GM11168 (cell line): ENCODE measurements around the gene PLCG1.
"Not testable (repeated sequence)": the region's sequence is repeated elsewhere in the genome, so short reads cannot be mapped to it uniquely, and the experiment has no call there.

Experiments used
- in situ Hi-C: fragments of 300-500 bp; cut with MboI; formaldehyde crosslinking; loops from one replicate; pipeline ENCODE4 v1.12.0; 2022; ENCODE audit warnings: low sequenced_read_pairs; ENCODE audit not compliant: unreplicated experiment

PLCG1 gene

DNA sequence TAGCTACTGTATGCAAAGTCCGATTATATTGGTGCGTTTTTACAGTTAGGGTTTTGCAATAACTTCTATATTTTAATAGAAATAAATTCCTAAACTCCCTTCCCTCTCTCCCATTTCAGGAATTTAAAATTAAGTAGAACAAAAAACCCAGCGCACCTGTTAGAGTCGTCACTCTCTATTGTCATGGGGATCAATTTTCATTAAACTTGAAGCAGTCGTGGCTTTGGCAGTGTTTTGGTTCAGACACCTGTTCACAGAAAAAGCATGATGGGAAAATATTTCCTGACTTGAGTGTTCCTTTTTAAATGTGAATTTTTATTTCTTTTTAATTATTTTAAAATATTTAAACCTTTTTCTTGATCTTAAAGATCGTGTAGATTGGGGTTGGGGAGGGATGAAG is 13.7 kb upstream of the PLCG1 start:
- in situ Hi-C loops = no loop called here

DNA sequence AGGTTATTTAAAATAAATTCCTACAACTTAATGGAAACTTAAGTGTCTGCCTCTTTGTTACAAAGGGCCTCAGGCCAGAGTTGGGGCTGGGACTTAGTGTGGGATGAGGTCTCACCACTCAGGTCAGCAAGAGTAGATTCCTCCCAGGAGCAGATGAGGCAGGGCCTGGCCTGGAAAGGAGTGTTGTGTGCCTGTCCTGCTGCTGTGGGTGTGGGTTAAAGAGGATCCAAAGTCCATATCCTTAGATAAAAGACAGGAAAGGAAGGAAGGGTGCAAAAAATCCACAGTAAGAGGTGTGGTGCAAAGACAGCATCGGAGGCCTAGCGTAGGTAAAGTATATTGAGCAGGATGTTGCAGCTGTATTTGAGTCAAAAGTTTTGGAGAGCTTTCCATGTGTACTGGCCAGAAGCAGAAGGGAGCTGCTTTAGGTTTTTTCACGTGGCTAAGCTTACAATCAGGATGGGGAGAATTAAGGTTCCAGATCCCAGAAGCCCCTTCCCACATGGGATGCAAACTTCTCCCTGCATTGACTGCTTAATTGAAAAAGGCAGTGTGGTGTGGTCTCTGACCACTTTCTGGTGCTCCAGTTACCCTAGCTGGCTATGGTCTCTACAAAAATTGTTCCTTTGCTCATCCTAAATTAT is 12.8 kb upstream of the PLCG1 start:
- in situ Hi-C loops = no loop called here

DNA sequence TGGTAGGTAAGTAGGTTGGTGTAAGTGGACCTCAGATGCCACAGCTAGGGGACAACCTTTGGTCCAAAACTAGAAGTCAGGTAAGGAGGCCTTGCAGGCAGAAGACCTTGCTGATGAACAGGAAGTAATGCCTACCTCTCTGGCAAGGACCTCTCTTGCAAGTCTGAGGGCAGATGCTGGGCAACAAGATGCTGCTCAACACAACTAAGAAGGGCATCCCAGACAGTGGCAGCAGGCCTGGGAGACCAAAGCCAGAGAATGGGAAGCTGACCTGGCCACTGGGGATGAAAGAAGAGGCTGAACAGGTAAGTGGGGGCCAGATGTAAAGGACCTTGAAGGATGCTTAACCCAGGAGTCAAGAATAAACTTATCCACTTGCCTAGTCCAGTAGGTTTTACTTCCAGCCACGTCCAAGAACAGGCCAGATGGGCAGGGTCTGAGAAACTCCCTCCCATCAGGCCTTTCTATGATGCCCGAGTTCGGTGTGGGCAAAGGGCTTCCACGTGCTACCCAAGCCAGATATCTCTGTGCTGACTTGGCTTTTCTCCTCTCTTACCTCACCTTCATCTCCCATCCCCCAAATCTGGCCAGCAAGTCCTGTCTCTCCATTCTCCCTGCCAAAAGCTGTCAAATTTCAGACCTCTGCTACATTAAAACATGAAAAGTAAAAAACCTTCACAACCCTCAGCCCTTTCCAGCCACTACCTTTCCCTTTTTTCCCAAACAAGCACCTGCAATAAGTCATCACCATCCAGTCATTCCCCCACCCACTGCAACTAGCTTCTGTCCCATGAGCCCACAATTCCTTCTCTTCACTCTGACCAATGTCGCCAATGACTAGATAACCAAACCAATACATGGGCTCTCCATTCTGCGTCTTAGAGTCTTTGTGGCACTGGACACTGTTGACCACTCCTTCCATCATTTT is 11.5 kb upstream of the PLCG1 start:
- in situ Hi-C loops = no loop called here

GRCh38 chr20:41126719-41127118 is 10.6 kb upstream of the PLCG1 start:
- in situ Hi-C loops = no loop called here

GRCh38 chr20:41128317-41128716 is 9.0 kb upstream of the PLCG1 start:
- in situ Hi-C loops = not testable (repeated sequence)

DNA sequence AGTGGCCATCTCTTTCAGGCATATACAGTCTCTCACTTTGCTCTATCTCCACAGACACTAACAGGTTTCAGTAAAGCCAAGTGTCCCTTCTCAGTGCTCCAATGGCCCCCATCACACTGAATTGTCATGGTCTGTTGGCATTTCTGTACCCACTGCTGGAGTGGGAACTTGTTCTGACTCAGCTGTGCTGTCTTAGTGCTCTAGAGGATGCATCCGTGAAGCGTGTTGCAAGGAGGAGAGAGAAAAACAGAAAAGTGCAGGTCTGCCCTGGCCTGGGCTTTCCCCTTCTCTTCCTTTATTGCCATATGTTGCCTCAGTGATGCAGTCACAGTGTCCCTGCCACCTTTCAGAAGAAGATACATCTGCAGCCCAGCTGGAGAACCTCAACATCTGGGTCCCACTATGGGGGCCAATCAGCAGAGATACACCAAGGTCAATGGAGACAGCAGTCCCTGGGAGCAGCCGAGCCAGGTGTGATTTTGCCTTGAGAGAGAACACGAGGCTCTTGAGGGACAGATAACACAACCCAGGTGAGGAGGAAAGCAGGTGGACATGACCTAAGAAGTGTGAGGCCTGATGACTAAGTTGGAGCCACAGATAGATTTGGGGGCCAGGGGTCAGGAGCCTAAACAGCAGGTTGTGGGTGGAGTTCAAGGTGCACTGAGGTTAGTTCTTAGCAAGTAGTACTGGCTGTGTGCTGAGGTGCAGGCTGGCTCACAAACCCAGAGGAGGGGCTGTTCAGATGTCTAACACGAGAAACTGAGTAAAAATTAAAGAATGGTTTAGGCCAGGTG is 5.6 kb upstream of the PLCG1 start:
- in situ Hi-C loops = loop anchor here (10.0 kb wide), 1 partner anchor 203 kb away; no protein-coding TSS in a partner anchor

GRCh38 chr20:41132388-41132775 is 5.0 kb upstream of the PLCG1 start:
- in situ Hi-C loops = loop anchor here (10.0 kb wide), 1 partner anchor 202 kb away; no protein-coding TSS in a partner anchor

DNA sequence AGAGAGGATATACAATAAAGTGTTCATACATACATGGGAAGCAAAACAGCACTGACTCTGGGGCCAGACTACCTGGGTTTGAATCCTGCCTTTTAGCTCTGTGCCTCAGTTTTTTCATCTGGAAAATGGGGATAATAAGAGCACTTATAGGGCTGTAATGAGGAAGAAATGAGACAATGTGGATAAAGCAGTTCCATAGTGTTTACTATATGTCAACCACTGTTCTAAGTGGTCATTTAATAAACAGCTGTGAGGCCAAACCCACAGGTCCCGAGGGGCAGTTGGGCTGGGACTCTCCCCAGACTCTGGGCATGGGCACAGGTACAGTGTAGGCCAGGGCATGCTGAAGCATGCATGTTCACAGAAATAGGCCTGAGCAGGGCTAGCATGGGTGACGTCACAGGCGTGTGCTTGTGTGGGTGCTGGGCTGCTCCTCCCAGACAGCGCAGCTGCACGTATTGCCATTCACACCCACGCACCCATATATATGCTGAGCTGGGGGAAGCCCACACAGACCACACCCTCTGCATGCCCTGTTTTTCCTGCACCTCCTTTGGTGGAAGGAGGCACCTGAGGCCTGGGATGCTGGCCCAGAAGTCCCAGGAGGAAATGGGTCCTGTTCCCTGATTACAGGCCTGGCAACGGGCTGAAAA is 3.5 kb upstream of the PLCG1 start:
- in situ Hi-C loops = loop anchor here (10.0 kb wide), 1 partner anchor 201 kb away; no protein-coding TSS in a partner anchor

- in situ Hi-C loops = loop anchor here (10.0 kb wide), 1 partner anchor 200 kb away; no protein-coding TSS in a partner anchor
Observed at GRCh38 chr20:41134362-41135186, 2.8 kb upstream of the PLCG1 start.

DNA sequence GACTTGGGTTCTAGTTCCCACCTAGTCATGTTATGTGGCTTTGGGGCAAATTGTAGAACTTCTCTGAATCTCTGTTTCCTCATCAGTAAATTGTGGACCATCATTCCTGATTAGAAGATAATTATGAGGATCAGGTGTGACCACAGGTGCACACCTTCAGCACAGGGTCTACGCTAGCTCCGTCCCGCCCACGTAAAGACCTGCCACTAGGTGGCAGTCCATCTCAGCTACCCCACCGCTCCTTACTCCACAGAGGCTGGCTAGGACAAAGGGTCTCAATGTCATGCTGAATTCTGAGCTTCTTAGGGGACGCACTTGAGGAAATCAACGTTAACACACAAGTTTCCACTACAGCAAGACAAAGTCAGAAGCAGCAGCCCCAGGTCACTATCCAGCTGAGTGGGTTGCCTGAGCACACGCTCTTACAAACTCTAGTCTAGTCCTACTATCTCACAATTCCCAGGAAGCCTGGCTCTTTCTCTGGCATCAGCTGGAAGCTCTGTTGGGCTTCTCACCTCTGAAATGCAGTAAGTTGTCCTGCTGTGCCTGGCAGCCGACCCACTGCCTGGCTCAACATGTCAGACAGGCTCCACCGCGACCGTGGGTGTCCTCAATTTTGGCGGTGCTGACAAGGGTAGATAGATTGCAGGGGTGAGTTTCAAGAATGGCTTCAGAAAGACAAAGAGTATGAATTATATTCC is 2.0 kb upstream of the PLCG1 start:
- in situ Hi-C loops = loop anchor here (10.0 kb wide), 1 partner anchor 199 kb away; no protein-coding TSS in a partner anchor

GRCh38 chr20:41135888-41136679 is 1.3 kb upstream of the PLCG1 start:
- in situ Hi-C loops = loop anchor here (10.0 kb wide), 1 partner anchor 199 kb away; no protein-coding TSS in a partner anchor

DNA sequence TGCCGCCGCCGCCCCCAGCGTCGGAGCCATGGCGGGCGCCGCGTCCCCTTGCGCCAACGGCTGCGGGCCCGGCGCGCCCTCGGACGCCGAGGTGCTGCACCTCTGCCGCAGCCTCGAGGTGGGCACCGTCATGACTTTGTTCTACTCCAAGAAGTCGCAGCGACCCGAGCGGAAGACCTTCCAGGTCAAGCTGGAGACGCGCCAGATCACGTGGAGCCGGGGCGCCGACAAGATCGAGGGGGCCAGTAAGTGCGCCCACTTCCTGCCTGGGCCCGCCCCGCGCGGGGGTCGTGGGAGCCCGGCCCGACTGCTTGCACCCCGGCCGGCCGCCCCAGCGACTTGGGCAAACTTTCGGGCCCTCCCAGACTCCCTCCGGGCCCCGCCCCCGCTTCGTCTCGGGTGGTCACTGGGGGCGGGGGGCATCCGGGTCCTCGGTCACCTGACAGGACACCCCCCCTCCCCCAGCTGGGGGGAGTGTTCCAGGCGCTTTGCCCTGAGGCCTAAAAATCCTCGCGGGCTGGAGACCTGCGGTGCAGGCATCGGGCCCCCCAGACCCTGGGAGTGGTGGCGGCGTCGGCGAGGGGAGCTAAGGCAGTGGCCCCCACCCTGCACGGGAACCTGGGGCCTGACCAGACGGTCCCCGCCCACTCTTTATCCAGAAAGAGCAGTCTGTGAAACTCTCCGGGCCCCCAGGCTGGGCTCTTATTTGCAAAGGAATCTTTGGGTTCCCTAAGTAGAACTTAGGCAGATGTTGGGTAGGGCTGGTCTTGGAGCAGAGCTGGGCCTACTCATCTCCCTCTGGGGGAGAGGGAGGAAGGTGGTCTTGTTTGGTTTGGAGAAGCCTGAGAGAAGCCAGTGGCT is 501 bp downstream of the PLCG1 start:
- in situ Hi-C loops = loop anchor here (10.0 kb wide), 1 partner anchor 197 kb away; no protein-coding TSS in a partner anchor

- in situ Hi-C loops = loop anchor here (10.0 kb wide), 1 partner anchor 196 kb away; no protein-coding TSS in a partner anchor
Observed at GRCh38 chr20:41138475-41139226, 1.3 kb downstream of the PLCG1 start.

DNA sequence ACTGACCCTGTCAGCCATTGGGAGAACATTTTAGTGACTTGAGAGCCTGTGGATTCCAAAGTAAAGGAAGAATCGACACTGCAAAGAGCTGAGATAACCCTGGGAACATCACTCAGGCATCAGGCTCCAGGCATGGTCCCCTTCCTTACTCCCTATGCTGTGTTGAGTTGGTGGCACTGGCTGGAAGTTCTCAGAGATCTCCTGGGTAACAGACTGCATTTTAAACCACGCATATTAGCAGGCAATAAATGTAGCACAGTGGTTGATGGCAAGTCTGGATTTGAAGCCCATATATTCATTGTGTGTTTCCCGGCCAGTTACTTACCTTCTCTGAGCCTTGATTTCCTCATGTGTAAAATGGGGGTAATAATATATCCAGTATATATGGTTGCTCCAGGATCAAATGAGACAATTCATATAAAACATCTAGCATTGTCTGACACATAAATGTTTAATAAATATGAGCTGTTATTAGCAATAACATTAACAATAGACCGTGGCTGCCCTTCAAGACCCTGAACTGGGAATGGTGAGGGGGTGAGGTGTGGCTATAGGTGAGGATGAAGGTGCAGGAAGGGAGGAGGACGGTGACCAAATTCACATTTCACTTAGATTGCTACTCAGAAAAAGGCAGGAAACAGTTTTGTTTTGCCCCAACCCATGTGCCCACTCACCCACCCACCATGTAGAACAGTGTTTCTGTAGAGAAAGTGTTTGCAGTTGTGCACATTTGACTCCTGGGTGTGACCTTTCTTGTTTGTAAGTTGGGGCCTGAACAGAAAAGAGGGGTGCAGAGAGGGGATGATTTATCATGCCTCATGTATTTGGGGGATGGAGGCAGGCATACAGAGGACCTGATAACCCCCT is 2.1 kb downstream of the PLCG1 start:
- in situ Hi-C loops = loop anchor here (10.0 kb wide), 1 partner anchor 195 kb away; no protein-coding TSS in a partner anchor
